ENCODE results near the gene IGIP.

The IGIP gene

GRCh38 chr5:140159014-140159927, 33.5 kb downstream of the IGIP start:
- no peak for TF ChIP-seq GATA3 (IDR thresholded peaks at IDR 0.05; ENCODE audit: low read depth, low read length)
- no peak for TF ChIP-seq GATA2 (IDR thresholded peaks at IDR 0.05; ENCODE audit: low read depth, low read length)

DNA sequence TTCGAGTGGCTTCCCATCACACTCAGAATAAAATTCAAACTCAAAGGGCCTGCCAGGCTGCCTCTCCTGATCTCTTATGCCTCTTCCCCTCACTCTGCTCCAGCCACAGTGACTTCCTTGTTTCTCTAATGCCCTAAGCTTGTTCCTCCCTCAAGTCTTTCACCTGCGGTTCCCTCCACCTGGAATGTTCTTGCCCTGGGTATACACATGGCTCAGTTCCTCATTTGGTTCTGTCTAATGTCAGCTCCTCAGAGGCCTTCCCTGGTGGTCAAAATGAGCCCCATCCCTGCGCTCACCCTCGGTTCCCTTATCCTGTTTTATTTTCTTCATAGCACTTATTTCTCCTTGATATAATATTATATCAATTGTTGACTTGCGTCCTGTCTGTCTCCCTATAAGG, 36.5 kb downstream of the IGIP start:
- TF ChIP-seq GATA3 (IDR thresholded peaks at IDR 0.05; ENCODE audit: low read depth, low read length): no peak
- no peak for TF ChIP-seq GATA2 (IDR thresholded peaks at IDR 0.05; ENCODE audit: low read depth, low read length)

DNA sequence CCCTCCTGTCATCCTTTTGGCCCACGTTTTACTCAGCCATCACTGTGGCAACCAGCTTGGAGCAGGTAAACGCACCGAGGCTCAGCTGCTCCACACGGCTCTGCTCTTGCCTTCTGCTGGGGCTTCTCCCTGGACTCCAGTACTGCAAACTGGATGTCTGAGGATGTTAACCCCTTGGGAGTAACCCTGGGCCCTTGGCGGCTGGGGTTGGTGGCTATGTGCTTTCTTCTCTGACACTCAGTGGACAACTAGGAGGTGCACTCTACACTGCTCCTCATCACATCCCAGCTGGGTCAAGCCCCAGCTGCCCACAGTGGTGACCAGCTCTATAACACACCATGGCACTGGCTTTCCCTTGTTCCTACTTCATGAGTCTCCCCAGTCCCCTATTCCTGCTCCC, 37.0 kb downstream of the IGIP start:
- TF ChIP-seq GATA3 (IDR thresholded peaks at IDR 0.05; ENCODE audit: low read depth, low read length) (no peak), GATA2 (IDR thresholded peaks at IDR 0.05; ENCODE audit: low read depth, low read length) (no peak)

DNA sequence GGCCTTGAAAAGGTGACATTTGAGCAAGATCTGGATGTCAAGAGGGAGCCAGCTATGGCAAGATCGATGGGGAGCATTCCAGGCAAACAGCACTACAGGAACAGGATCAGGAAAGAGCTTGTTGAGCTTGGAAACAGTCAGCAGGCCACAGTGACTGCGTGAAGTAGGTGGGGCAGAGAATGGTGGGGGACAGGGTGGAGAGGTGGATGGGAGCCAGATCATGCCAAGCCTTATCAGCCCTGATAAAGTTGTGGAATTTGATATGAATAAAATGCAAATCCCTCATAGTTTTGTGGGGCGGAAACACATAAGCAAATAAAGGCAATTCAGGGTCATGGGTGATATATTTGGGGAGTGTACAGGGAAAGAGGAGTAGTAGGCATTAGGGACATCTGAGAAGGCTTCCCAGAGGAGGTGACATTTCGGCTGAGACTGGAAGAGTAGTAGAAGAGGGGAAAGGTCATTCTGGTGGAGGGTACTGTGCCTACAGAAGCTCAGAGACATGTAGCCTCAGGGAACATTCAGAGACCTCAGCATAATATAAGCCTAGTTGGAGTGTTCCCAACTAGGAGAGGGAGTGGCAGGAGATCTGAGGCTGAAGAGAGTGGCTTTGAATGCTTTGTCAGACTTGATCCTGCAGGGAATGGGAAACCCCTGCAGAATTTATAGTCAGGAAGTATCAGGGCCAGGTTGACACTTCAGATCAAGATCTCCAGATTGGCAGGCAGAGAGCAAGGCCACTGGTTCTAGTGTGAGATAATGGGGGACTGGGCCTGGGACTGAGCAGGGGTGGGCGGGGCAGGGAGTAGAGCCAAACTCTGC, 39.6 kb downstream of the IGIP start:
- no peak for TF ChIP-seq GATA2 (IDR thresholded peaks at IDR 0.05; ENCODE audit: low read depth, low read length)
- TF ChIP-seq GATA3 (IDR thresholded peaks at IDR 0.05; ENCODE audit: low read depth, low read length): no peak

DNA sequence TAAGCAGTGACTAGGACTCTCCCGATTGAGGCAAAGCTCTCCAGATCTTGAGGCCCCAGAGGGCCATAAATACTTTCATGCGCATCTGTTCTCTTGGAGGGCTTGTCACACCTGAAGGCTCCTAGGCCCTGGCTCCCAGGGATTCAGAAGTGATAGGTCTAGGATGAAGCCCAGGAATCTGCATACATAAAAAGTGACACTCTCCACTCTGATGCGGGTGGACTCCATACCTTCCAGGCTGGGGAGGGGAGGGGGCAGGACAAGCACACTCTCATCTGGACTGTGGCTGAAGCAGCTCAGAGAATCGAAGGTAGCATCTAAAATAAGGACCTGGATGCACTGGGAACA, 40.2 kb downstream of the IGIP start:
- TF ChIP-seq GATA2 (IDR thresholded peaks at IDR 0.05; ENCODE audit: low read depth, low read length) (no peak), GATA3 (IDR thresholded peaks at IDR 0.05; ENCODE audit: low read depth, low read length) (no peak)

GRCh38 chr5:140166911-140167310, 41.2 kb downstream of the IGIP start:
- no peak for TF ChIP-seq GATA3 (IDR thresholded peaks at IDR 0.05; ENCODE audit: low read depth, low read length)
- TF ChIP-seq GATA2 (IDR thresholded peaks at IDR 0.05; ENCODE audit: low read depth, low read length): no peak

- TF ChIP-seq GATA2 (IDR thresholded peaks at IDR 0.05; ENCODE audit: low read depth, low read length) (no peak), GATA3 (IDR thresholded peaks at IDR 0.05; ENCODE audit: low read depth, low read length) (no peak)
Measured at GRCh38 chr5:140168371-140168770, 42.6 kb downstream of the IGIP start.

DNA sequence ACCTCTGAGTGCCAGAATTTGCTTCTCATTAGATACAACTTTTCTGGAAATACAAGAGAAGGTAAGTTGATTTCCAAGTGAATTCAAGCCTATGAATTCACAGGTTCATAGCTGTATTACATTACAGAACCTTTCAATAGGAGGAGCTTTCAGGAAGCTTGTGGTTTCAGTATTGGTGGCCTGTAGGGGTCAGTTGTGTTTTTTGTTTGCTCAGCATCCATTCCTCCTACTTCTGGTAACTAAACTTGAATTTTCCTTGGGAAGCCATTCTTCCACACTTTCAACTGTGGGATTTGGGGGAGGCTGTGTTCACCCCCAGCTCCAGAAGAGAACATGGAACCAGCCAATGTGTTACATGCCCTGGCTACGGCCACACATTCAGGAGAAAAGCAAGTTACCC, 43.7 kb downstream of the IGIP start:
- TF ChIP-seq GATA2 (IDR thresholded peaks at IDR 0.05; ENCODE audit: low read depth, low read length): no peak
- no peak for TF ChIP-seq GATA3 (IDR thresholded peaks at IDR 0.05; ENCODE audit: low read depth, low read length)

DNA sequence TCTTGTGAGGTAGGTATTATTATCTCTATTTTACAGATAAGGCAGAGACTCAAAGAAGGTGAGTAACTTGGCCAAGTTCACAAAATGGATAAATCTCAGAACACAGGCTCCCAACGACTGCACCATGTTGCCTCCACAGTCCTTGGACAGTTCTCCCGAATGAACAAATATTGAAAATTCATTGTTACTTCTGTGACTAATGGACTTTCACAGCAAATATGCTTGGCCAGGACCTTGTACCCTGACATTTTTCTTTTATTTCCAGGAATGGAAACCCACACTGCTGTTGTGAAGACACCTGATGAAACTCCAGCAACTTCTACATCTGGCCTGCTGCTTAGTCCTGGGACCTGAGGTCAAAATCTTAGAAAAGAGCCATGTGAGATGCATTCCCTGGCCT, 46.7 kb downstream of the IGIP start:
- TF ChIP-seq GATA2 (IDR thresholded peaks at IDR 0.05; ENCODE audit: low read depth, low read length) (no peak), GATA3 (IDR thresholded peaks at IDR 0.05; ENCODE audit: low read depth, low read length) (no peak)

DNA sequence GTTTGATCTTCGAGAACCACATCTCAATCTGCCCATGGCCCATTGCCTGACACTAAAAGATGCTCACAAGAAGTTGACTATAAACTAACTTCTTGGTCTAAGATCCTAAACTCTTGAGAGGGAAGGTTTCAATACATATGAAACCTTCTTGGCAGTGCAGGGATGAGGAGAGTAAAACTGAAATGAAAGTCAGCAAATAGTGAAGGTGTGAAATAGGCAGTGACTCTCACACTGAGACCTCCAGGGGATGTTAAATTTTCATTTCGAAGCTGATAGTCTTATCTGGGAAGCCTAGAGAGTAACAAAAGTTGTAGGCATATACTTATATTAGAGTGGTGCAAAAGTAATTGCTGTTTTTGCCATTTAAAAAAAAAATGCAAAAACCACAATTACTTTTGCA, 48.3 kb downstream of the IGIP start:
- no peak for TF ChIP-seq GATA3 (IDR thresholded peaks at IDR 0.05; ENCODE audit: low read depth, low read length)
- TF ChIP-seq GATA2 (IDR thresholded peaks at IDR 0.05; ENCODE audit: low read depth, low read length): no peak

DNA sequence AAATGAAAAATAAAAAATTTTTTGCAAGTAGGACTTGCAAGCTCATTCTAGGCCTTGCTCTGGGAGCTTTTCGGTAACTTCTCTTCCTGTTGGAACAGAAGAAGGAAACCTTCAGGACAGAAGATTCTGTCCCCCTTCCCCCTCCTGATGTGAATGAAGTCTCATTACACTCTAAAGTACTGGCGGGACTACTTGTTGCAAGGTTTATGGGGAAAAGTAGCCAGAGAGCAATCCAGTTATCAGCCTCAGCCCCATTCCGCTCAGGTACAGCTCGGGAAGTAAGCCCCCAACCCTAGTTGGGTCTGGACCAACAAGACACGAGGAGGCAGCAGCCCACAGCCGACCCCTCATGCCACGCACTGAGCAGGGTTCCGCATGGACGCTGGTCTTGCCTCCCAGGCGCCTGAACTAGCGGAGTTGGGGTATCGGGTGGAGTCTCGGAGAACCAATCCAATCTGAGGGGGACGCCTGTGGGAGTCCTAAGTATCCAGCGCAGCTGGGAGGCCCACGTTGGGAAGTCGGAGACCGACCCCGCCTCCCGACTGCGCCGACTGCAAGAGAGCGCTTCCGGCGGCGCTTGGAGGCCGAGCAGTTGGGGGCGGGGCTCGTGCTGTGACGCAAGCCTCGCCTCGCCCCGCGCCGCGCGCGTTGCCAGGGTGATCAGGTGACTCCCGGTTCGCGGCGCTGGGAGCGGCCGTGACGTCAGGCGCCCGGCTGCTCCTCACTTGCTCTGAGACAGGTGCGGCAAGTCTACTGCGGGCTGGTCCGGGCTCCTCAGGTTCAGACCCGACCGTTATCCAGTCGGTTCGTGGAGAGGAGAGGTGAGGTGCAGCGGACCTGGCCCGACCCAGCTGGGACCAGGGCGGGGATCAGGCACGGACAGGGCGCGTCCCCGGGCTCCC, 49.0 kb downstream of the IGIP start, which contains the start of gene CYSTM1:
CYSTM1 (plus strand) TSS at position 724 of the 902 bp plus-strand sequence. CDS start 19,278 bp downstream, outside the sequence.
- no peak for TF ChIP-seq GATA3 (IDR thresholded peaks at IDR 0.05; ENCODE audit: low read depth, low read length)
- TF ChIP-seq GATA2 (IDR thresholded peaks at IDR 0.05; ENCODE audit: low read depth, low read length): no peak

DNA sequence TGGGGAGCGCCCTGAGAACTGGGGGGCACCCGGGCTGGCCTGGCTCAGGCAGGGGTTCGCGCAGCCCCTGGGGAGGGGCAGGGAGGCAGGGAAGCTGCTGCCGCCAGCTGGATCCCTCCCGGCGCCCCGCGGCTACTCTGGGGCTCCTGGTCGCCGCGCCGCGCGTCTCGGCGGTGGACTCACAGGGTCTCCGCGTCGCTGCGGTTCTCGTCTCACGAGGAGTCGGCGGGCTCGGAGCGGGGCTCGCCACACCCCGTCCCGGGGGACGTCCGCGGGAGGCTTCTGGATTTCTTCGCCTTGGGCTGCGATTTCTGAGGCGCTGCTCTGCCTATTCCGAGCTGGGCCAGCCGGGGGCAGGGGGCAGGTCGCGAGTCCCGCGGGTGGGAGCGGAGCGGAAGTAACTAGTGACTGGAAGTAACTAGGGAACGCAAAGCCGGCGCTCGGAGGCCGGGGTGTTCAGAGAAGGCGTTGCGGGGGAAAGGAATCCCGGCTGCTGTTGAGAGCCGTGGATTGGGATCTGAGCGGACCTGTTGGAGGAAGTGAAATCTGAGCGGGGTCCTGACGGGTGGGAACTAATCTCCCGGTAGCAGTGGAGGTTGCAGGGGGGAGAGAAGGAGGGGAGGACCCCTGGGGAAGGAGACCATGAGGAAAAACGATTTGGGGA, 49.8 kb downstream of the IGIP start:
- TF ChIP-seq GATA3 (IDR thresholded peaks at IDR 0.05; ENCODE audit: low read depth, low read length) (no peak), GATA2 (IDR thresholded peaks at IDR 0.05; ENCODE audit: low read depth, low read length) (no peak)

DNA sequence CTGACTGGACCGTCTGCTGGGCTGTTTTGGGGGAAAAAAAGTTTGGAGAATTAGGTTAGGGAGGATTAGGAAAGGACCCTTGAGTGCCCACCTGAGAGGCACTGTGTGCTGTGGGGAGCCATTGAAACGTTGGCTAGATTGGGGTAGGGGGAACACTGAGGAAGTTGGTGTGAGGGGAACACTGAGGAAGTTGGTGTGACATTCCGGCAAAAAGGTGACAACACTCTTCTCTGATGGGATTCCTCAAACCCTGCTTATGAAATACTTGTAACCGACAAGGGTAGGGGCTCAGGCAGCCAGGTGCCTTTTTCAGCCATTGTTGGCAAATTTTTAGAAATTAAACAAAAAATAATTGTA, 50.3 kb downstream of the IGIP start:
- TF ChIP-seq GATA3 (IDR thresholded peaks at IDR 0.05; ENCODE audit: low read depth, low read length): no peak
- TF ChIP-seq GATA2 (IDR thresholded peaks at IDR 0.05; ENCODE audit: low read depth, low read length): no peak

Measured in SH-SY5Y (cell line).